ENCODE results near the gene HAND2. TPM values are rescaled to one million over a fixed set of nuclear protein-coding genes. Genes with fewer than 3 reads are reported as not detected.

HAND2 gene
- total and polyA plus RNA-seq, 12 donors = 48.6 to 196 (median 117) TPM

- intact Hi-C loops (cut with DNase I) = loop anchor here in 7 of 10 donors (5.0 to 10.0 kb wide), 7 partner anchors 40 to 397 kb away; no protein-coding TSS in a partner anchor
- Histone ChIP-seq H3K4me1 (peaks cover 0 to 57% (median 13%) of the 10 kb centered on the region in 9 donors), H3K27ac (peak overlapping the region; percentile 72 to 97 (median 90)), H3K27me3 (peaks cover 0 to 99% (median 47%) of the 10 kb centered on the region in 7 donors), H3K4me3 (peak overlapping the region; percentile 17 to 82 (median 54)), H3K9me3 (no peaks in the 10 kb centered on the region), H3K36me3 (no peaks in the 10 kb centered on the region)
- TF ChIP-seq CTCF (IDR thresholded peaks at IDR 0.05) = no peak
- ATAC-seq (peak; percentile 16 to 39 (median 28)), DNase-seq (no peak)
- 18 to 19% methylated on average over 21 of the region's 21 CpGs for WGBS, 2 donors
Measured at GRCh38 chr4:173537613-173538147, 7.7 kb upstream of the HAND2 start.

- peak overlapping the region in 9 of 10 donors; percentile 80 to 97 (median 93) for H3K27ac ChIP-seq
- peaks cover 0 to 54% (median 13%) of the 10 kb centered on the region in 9 donors for H3K4me1 ChIP-seq
- peak in 6 of 8 donors; percentile 11 to 49 (median 24) for ATAC-seq
- H3K4me3 ChIP-seq = peak overlapping the region in 4 of 10 donors; percentile 58 to 82 (median 80)
- no peaks in the 10 kb centered on the region for H3K9me3 ChIP-seq
- no peaks in the 10 kb centered on the region for H3K36me3 ChIP-seq
- 45 to 53% methylated on average over 12 of the region's 12 CpGs for WGBS, 2 donors
- H3K27me3 ChIP-seq = peaks cover 0 to 99% (median 51%) of the 10 kb centered on the region in 7 donors
- peak in 7 of 9 donors; percentile 15 to 47 (median 23) for TF ChIP-seq CTCF (IDR thresholded peaks at IDR 0.05)
- DNase-seq = no peak
- intact Hi-C loops (cut with DNase I) = loop anchor here in 7 of 10 donors (5.0 to 10.0 kb wide), 7 partner anchors 40 to 398 kb away; no protein-coding TSS in a partner anchor
Measured at GRCh38 chr4:173536808-173537429, 6.9 kb upstream of the HAND2 start.

- Histone ChIP-seq H3K36me3 (no peaks in the 10 kb centered on the region), H3K9me3 (no peaks in the 10 kb centered on the region), H3K4me3 (peak overlapping the region in 7 of 10 donors; percentile 15 to 90 (median 79)), H3K4me1 (peaks cover 0 to 52% (median 13%) of the 10 kb centered on the region in 9 donors), H3K27me3 (peaks cover 0 to 100% (median 61%) of the 10 kb centered on the region in 7 donors), H3K27ac (peak overlapping the region; percentile 1 to 97 (median 94))
- DNase-seq = no peak
- no peak for TF ChIP-seq CTCF (IDR thresholded peaks at IDR 0.05)
- intact Hi-C loops (cut with DNase I) = loop anchor here in 7 of 10 donors (5.0 to 10.0 kb wide), 7 partner anchors 41 to 399 kb away; no protein-coding TSS in a partner anchor
- 40 to 58% methylated on average over 5 of the region's 5 CpGs for WGBS, 2 donors
- ATAC-seq = no peak
Measured at GRCh38 chr4:173535957-173536356, 5.9 kb upstream of the HAND2 start.

- TF ChIP-seq CTCF (IDR thresholded peaks at IDR 0.05) = no peak
- Histone ChIP-seq H3K36me3 (no peaks in the 10 kb centered on the region), H3K9me3 (no peaks in the 10 kb centered on the region), H3K4me1 (peaks cover 0 to 58% (median 13%) of the 10 kb centered on the region in 9 donors), H3K27ac (peak overlapping the region; percentile 29 to 97 (median 90)), H3K4me3 (peak overlapping the region in 9 of 10 donors; percentile 8 to 90 (median 77)), H3K27me3 (peaks cover 0 to 100% (median 67%) of the 10 kb centered on the region in 7 donors)
- WGBS, 2 donors = 46 to 50% methylated on average over 9 of the region's 9 CpGs
- DNase-seq (no peak), ATAC-seq (no peak)
- intact Hi-C loops (cut with DNase I) = loop anchor here in 7 of 10 donors (5.0 to 10.0 kb wide), 7 partner anchors 42 to 399 kb away; no protein-coding TSS in a partner anchor
Measured at GRCh38 chr4:173535165-173535902, 5.3 kb upstream of the HAND2 start.

Data from heart right ventricle (tissue), 16 donors.